RWPE2 (cell line): Measurements from ENCODE around the gene ENTPD6.

ENCODE experiments used
- ATAC-seq: fragments of 200-7000 bp; cut with Tn5 transposase; 3 replicates; pipeline ENCODE4 v1.9.1; 2021; ENCODE audit warnings: low read depth
- DNase-seq: peaks from one replicate; pipeline ENCODE4 v3.0.0-alpha.2; 2020; ENCODE audit warnings: low spot score
- H3K27ac ChIP-seq: fragments of 450-650 bp; 2 replicates; pipeline ENCODE4 v1.5.1; 2017; ENCODE audit warnings: mild to moderate bottlenecking; ENCODE audit not compliant: poor library complexity, severe bottlenecking
- H3K27me3 ChIP-seq: fragments of 250-450 bp; sonication (Bioruptor Pico); 2 replicates; pipeline ENCODE4 v1.5.1; 2021; ENCODE audit warnings: mild to moderate bottlenecking, moderate library complexity; ENCODE audit not compliant: insufficient read depth, poor library complexity, severe bottlenecking
- H3K36me3 ChIP-seq: fragments of 250-450 bp; sonication (Bioruptor Pico); 2 replicates; pipeline ENCODE4 v1.5.1; 2020; ENCODE audit warnings: low read depth, mild to moderate bottlenecking, moderate library complexity
- H3K4me1 ChIP-seq: fragments of 250-450 bp; sonication (Bioruptor Pico); 2 replicates; pipeline ENCODE4 v1.5.1; 2021; ENCODE audit warnings: mild to moderate bottlenecking, moderate library complexity; ENCODE audit not compliant: insufficient read depth, poor library complexity, severe bottlenecking
- H3K4me3 ChIP-seq: fragments of 250-450 bp; sonication (Bioruptor Pico); 2 replicates; pipeline ENCODE4 v1.5.1; 2021; ENCODE audit warnings: mild to moderate bottlenecking, moderate library complexity; ENCODE audit not compliant: severe bottlenecking
- H3K9me3 ChIP-seq: fragments of 250-450 bp; sonication (Bioruptor Pico); 2 replicates; pipeline ENCODE4 v1.5.1; 2021; ENCODE audit warnings: mild to moderate bottlenecking, moderate library complexity; ENCODE audit not compliant: severe bottlenecking
- CTCF ChIP-seq: fragments of 450-650 bp; IDR thresholded peaks from one replicate; pipeline ENCODE4 v1.5.1; 2017; ENCODE audit warnings: mild to moderate bottlenecking, moderate library complexity; ENCODE audit not compliant: poor library complexity, severe bottlenecking

ENTPD6 gene

GRCh38 chr20:25223179-25223661 lies 27.7 kb downstream of the ENTPD6 start:
- Histone ChIP-seq H3K9me3 (no peaks in the 10 kb centered on the region), H3K27me3 (no peaks in the 10 kb centered on the region), H3K4me1 (peaks cover 32% of the 10 kb centered on the region), H3K4me3 (no peak overlapping the region), H3K36me3 (peaks cover 26% of the 10 kb centered on the region), H3K27ac (peak overlapping the region; percentile 83)
- TF ChIP-seq CTCF, result peak; percentile 65
- ATAC-seq (peak; percentile 94), DNase-seq (peak; percentile 93)

GRCh38 chr20:25223765-25224720 lies 28.5 kb downstream of the ENTPD6 start:
- ATAC-seq, result no peak

GRCh38 chr20:25224941-25225340 lies 29.4 kb downstream of the ENTPD6 start:
- no peaks in the 10 kb centered on the region for H3K9me3 ChIP-seq
- no peak overlapping the region for H3K27ac ChIP-seq
- H3K36me3 ChIP-seq, result peaks cover 26% of the 10 kb centered on the region
- peaks cover 32% of the 10 kb centered on the region for H3K4me1 ChIP-seq
- H3K4me3 ChIP-seq, result no peak overlapping the region
- ATAC-seq (no peak), DNase-seq (no peak)
- TF ChIP-seq CTCF, result no peak
- H3K27me3 ChIP-seq, result no peaks in the 10 kb centered on the region

More at GRCh38 chr20:25223765-25224720, 28.5 kb downstream of the ENTPD6 start:
- H3K4me3 ChIP-seq, result no peak overlapping the region
- no peaks in the 10 kb centered on the region for H3K9me3 ChIP-seq
- H3K27ac ChIP-seq, result peak overlapping the region; percentile 83
- H3K4me1 ChIP-seq, result peaks cover 32% of the 10 kb centered on the region
- TF ChIP-seq CTCF, result no peak
- DNase-seq, result no peak
- peaks cover 26% of the 10 kb centered on the region for H3K36me3 ChIP-seq
- H3K27me3 ChIP-seq, result no peaks in the 10 kb centered on the region

- Histone ChIP-seq H3K27ac (peak overlapping the region; percentile 66), H3K36me3 (peaks cover 21% of the 10 kb centered on the region), H3K4me1 (peaks cover 32% of the 10 kb centered on the region), H3K4me3 (no peak overlapping the region), H3K27me3 (no peaks in the 10 kb centered on the region), H3K9me3 (no peaks in the 10 kb centered on the region)
- ATAC-seq (no peak), DNase-seq (no peak)
- TF ChIP-seq CTCF, result no peak
These were observed 30.3 kb downstream of the ENTPD6 start for GRCh38 chr20:25225642-25226432.
